Measurements from ENCODE around the gene EPDR1.

Gene EPDR1

GRCh38 chr7:37920305-37920848 is at the start of gene EPDR1:
Gene EPDR1 (plus strand): TSS chr7:37920640. CDS start chr7:37920940, 300 bp downstream.
- peak; percentile 38 for DNase-seq

GRCh38 chr7:37882086-37882485 is 38.4 kb upstream of the EPDR1 start:
- DNase-seq, result no peak

- no peak for DNase-seq
Measured at GRCh38 chr7:37893359-37893758, 27.1 kb upstream of the EPDR1 start.

- DNase-seq, result no peak
Measured at GRCh38 chr7:37894671-37895070, 25.8 kb upstream of the EPDR1 start.

GRCh38 chr7:37899712-37900247 is 20.7 kb upstream of the EPDR1 start:
- DNase-seq, result no peak

- DNase-seq, result peak; percentile 16
Measured at GRCh38 chr7:37901236-37901827, 19.1 kb upstream of the EPDR1 start.

GRCh38 chr7:37901890-37902524 is 18.4 kb upstream of the EPDR1 start:
- DNase-seq, result no peak

GRCh38 chr7:37908221-37908788 is 12.1 kb upstream of the EPDR1 start:
- DNase-seq, result no peak

- no peak for DNase-seq
Measured at GRCh38 chr7:37912756-37913155, 7.7 kb upstream of the EPDR1 start.

- DNase-seq, result no peak
Measured at GRCh38 chr7:37915438-37915837, 5.0 kb upstream of the EPDR1 start.

GRCh38 chr7:37916017-37916672 is 4.3 kb upstream of the EPDR1 start:
- no peak for DNase-seq

- DNase-seq, result peak; percentile 42
Measured at GRCh38 chr7:37916673-37917660, 3.5 kb upstream of the EPDR1 start, which contains the start of gene SFRP4. Gene SFRP4 (minus strand): TSS chr7:37916817. CDS start chr7:37916537, 280 bp downstream.

- DNase-seq, result no peak
Measured at GRCh38 chr7:37918526-37918925, 1.9 kb upstream of the EPDR1 start.

GRCh38 chr7:37920849-37921805 is 687 bp downstream of the EPDR1 start:
- peak; percentile 52 for DNase-seq

- no peak for DNase-seq
Measured at GRCh38 chr7:37921876-37922275, 1.4 kb downstream of the EPDR1 start.

- no peak for DNase-seq
Measured at GRCh38 chr7:37923996-37924395, 3.6 kb downstream of the EPDR1 start.

- DNase-seq, result no peak
Measured at GRCh38 chr7:37924491-37925041, 4.1 kb downstream of the EPDR1 start.

- DNase-seq, result no peak
Measured at GRCh38 chr7:37925620-37926019, 5.2 kb downstream of the EPDR1 start.

GRCh38 chr7:37927773-37928444 is 7.5 kb downstream of the EPDR1 start:
- DNase-seq, result no peak

- DNase-seq, result no peak
Measured at GRCh38 chr7:37928878-37929277, 8.4 kb downstream of the EPDR1 start.
